ENCODE data around the gene ZNF57.

GRCh38 chr19:2963122-2963521, 62.4 kb downstream of the ZNF57 start:
- TF ChIP-seq POLR2AphosphoS5 (IDR thresholded peaks at IDR 0.05) (no peak), CTCF (IDR thresholded peaks at IDR 0.05) (no peak)

All from sigmoid colon (tissue), 4 donors.